Ishikawa (cell line): ENCODE results near the gene MAML2.

ENCODE experiments used
- CEBPB ChIP-seq: IDR thresholded peaks from 2 replicates; pipeline ENCODE4 v1.6.1; 2012
- CREB1 ChIP-seq: IDR thresholded peaks from 2 replicates; pipeline ENCODE4 v1.6.1; 2012; ENCODE audit warnings: low read depth
- EGR1 ChIP-seq: IDR thresholded peaks from 2 replicates; pipeline ENCODE4 v1.6.1; 2012
- EP300 ChIP-seq: IDR thresholded peaks from 2 replicates; pipeline ENCODE4 v1.6.1; 2012; ENCODE audit warnings: borderline replicate concordance
- FOXM1 ChIP-seq: IDR thresholded peaks from 2 replicates; pipeline ENCODE4 v1.6.1; 2012; ENCODE audit warnings: low read depth, borderline replicate concordance
- MAX ChIP-seq: IDR thresholded peaks from 2 replicates; pipeline ENCODE4 v1.6.1; 2012
- NFIC ChIP-seq: IDR thresholded peaks from 2 replicates; pipeline ENCODE4 v1.6.1; 2012
- RAD21 ChIP-seq: IDR thresholded peaks from 2 replicates; pipeline ENCODE4 v1.6.1; 2012; ENCODE audit warnings: low read depth
- REST ChIP-seq: IDR thresholded peaks from 2 replicates; pipeline ENCODE4 v1.6.1; 2012; ENCODE audit warnings: low read depth, mild to moderate bottlenecking
- TAF1 ChIP-seq: IDR thresholded peaks from 2 replicates; pipeline ENCODE4 v1.6.1; 2012; ENCODE audit warnings: low read depth, mild to moderate bottlenecking
- TCF12 ChIP-seq: IDR thresholded peaks from 2 replicates; pipeline ENCODE4 v1.6.1; 2012; ENCODE audit warnings: low read depth
- TEAD4 ChIP-seq: IDR thresholded peaks from 2 replicates; pipeline ENCODE4 v1.6.1; 2012
- USF1 ChIP-seq: IDR thresholded peaks from 2 replicates; pipeline ENCODE4 v1.6.1; 2012
- YY1 ChIP-seq: IDR thresholded peaks from 2 replicates; pipeline ENCODE4 v1.6.1; 2012; ENCODE audit warnings: low read depth
- ZBTB7A ChIP-seq: IDR thresholded peaks from 2 replicates; pipeline ENCODE4 v1.6.1; 2012; ENCODE audit warnings: low read depth

MAML2 gene

GRCh38 chr11:96324912-96325311 is 18.1 kb downstream of the MAML2 start:
- TF ChIP-seq CEBPB: no peak
- no peak for TF ChIP-seq CREB1
- TF ChIP-seq USF1: no peak
- no peak; the same call in 1 of the 2 replicates for TF ChIP-seq FOXM1
- TF ChIP-seq TCF12: peak; percentile 48; the same call in 1 of the 2 replicates
- TF ChIP-seq YY1: no peak
- TF ChIP-seq NFIC: no peak; the same call in 1 of the 2 replicates
- no peak for TF ChIP-seq ZBTB7A
- peak; percentile 98 for TF ChIP-seq TEAD4
- peak; percentile 78; the same call in 1 of the 2 replicates for TF ChIP-seq EP300
- TF ChIP-seq EGR1: peak; percentile 90
- TF ChIP-seq REST: no peak
- TF ChIP-seq TAF1: no peak
- TF ChIP-seq RAD21: 0 out of 2 replicates have a peak, but pooled peaks have one; percentile 18
- TF ChIP-seq MAX: no peak

GRCh38 chr11:96323642-96323985 is 19.4 kb downstream of the MAML2 start:
- no peak for TF ChIP-seq RAD21
- TF ChIP-seq EP300: no peak
- TF ChIP-seq CREB1: no peak
- TF ChIP-seq REST: no peak
- no peak for TF ChIP-seq TCF12
- no peak for TF ChIP-seq TEAD4
- no peak for TF ChIP-seq TAF1
- TF ChIP-seq EGR1: no peak
- TF ChIP-seq NFIC: no peak
- no peak for TF ChIP-seq YY1
- TF ChIP-seq FOXM1: no peak

GRCh38 chr11:96322775-96323641 is 20.0 kb downstream of the MAML2 start:
- TF ChIP-seq REST (no peak), ZBTB7A (no peak), EP300 (no peak), TCF12 (no peak), RAD21 (no peak), USF1 (no peak)

- TF ChIP-seq EGR1 (no peak), REST (no peak), NFIC (no peak), RAD21 (no peak), MAX (no peak), TEAD4 (no peak), CEBPB (no peak), ZBTB7A (no peak), TCF12 (no peak), EP300 (no peak)
Measured at GRCh38 chr11:96321091-96321490, 21.9 kb downstream of the MAML2 start.
